Measurements from ENCODE around the gene REN. TPM values are rescaled to one million over a fixed set of nuclear protein-coding genes. Genes with fewer than 3 reads are reported as not detected.

Gene REN
- not detected for total RNA-seq
- polyA plus RNA-seq: not detected
- long read RNA-seq, donor 1: 0 reads
- long read RNA-seq, donor 2: 0 reads

- ATAC-seq (no peak), DNase-seq (no peak)
- H3K27ac ChIP-seq: no peak within 1 kb of the TSS
- H3K4me3 ChIP-seq: no peak within 1 kb of the TSS
- H3K36me3 ChIP-seq (ENCODE audit: insufficient read depth in 1 of 2, low read depth in 1 of 2): no peaks in the 10 kb centered on the region
- H3K27me3 ChIP-seq (ENCODE audit: insufficient read depth in 3 of 3, low read length in 2 of 3): no peaks in the 10 kb centered on the region
- no peaks in the 10 kb centered on the region for H3K9me3 ChIP-seq
- intact Hi-C loops (cut with DNase I): no loop called here
- 60 to 67% (median 64%) methylated on average over 5 of the region's 5 CpGs for WGBS, 3 donors
- H3K4me1 ChIP-seq: no peaks in the 10 kb centered on the region
- no peak for TF ChIP-seq CTCF (IDR thresholded peaks at IDR 0.05)
Observed at GRCh38 chr1:204166219-204166618, at the start of gene REN. Gene REN, minus strand, starts transcription at chr1:204166337. Its CDS starts 44 bp downstream, at chr1:204166293.

- Histone ChIP-seq H3K27me3 (ENCODE audit: insufficient read depth in 3 of 3, low read length in 2 of 3) (peaks cover 0 to 35% (median 2%) of the 10 kb centered on the region in 3 donors), H3K36me3 (ENCODE audit: insufficient read depth in 1 of 2, low read depth in 1 of 2) (no peaks in the 10 kb centered on the region), H3K27ac (no peak within 1 kb of the TSS), H3K4me3 (peak within 1 kb of the TSS; percentile 38), H3K9me3 (no peaks in the 10 kb centered on the region), H3K4me1 (no peaks in the 10 kb centered on the region)
- intact Hi-C loops (cut with DNase I): loop anchor here in 1 of 2 donors (1.0 kb wide), 1 partner anchor 149 kb away; no protein-coding TSS in a partner anchor
- peak; percentile 54 for TF ChIP-seq CTCF (IDR thresholded peaks at IDR 0.05)
- ATAC-seq (peak; percentile 69 to 76 (median 73)), DNase-seq (peak; percentile 56 to 82)
- 9 to 11% (median 10%) methylated on average over 40 to 41 of the region's 41 CpGs for WGBS, 3 donors
Observed at GRCh38 chr1:204213668-204214662, 47.8 kb upstream of the REN start, which contains the start of gene GOLT1A. Gene GOLT1A, minus strand, starts transcription at chr1:204213988. Its CDS starts 82 bp downstream, at chr1:204213906.

- Histone ChIP-seq H3K27ac (no peak overlapping the region), H3K27me3 (ENCODE audit: insufficient read depth in 3 of 3, low read length in 2 of 3) (peaks cover 0 to 30% (median 2%) of the 10 kb centered on the region in 3 donors), H3K4me1 (no peaks in the 10 kb centered on the region), H3K9me3 (no peaks in the 10 kb centered on the region), H3K4me3 (no peak overlapping the region), H3K36me3 (ENCODE audit: insufficient read depth in 1 of 2, low read depth in 1 of 2) (no peaks in the 10 kb centered on the region)
- no peak for TF ChIP-seq CTCF (IDR thresholded peaks at IDR 0.05)
- 93 to 95% (median 95%) methylated on average over 3 of the region's 3 CpGs for WGBS, 3 donors
- intact Hi-C loops (cut with DNase I): no loop called here
- DNase-seq: no peak
- ATAC-seq: no peak
Observed at GRCh38 chr1:204212715-204213114, 46.6 kb upstream of the REN start.

- DNase-seq (no peak), ATAC-seq (no peak)
- TF ChIP-seq CTCF (IDR thresholded peaks at IDR 0.05): no peak
- WGBS, 3 donors: 81 to 87% (median 84%) methylated on average over 7 of the region's 7 CpGs
- intact Hi-C loops (cut with DNase I): no loop called here
- Histone ChIP-seq H3K4me1 (no peaks in the 10 kb centered on the region), H3K4me3 (no peak overlapping the region), H3K9me3 (no peaks in the 10 kb centered on the region), H3K36me3 (ENCODE audit: insufficient read depth in 1 of 2, low read depth in 1 of 2) (no peaks in the 10 kb centered on the region), H3K27ac (no peak overlapping the region), H3K27me3 (ENCODE audit: insufficient read depth in 3 of 3, low read length in 2 of 3) (peaks cover 0 to 19% (median 2%) of the 10 kb centered on the region in 3 donors)
Observed at GRCh38 chr1:204211046-204211445, 44.9 kb upstream of the REN start.

Data from psoas muscle (tissue), 8 donors.